ENCODE results near the gene LMOD1.

The LMOD1 gene

GRCh38 chr1:201983380-201983805 is 37.0 kb upstream of the LMOD1 start:
- H3K4me3 ChIP-seq (replicated peaks in 1 of 2; ENCODE audit: low read depth in 2 of 2, low read length in 2 of 2): peak overlapping the region; percentile 64 to 79
- no peak for DNase-seq (ENCODE audit: low read depth in 2 of 2)
- peak; percentile 0 for TF ChIP-seq CTCF (IDR thresholded peaks at IDR 0.05; ENCODE audit: low read depth, low read length)

- TF ChIP-seq CTCF (IDR thresholded peaks at IDR 0.05; ENCODE audit: low read depth, low read length): peak; percentile 9
- H3K4me3 ChIP-seq (replicated peaks in 1 of 2; ENCODE audit: low read depth in 2 of 2, low read length in 2 of 2): peak within 1 kb of the TSS; percentile 64 to 79
- DNase-seq (ENCODE audit: low read depth in 2 of 2): peak; percentile 77 to 79
Observed at GRCh38 chr1:201982623-201983379, 36.5 kb upstream of the LMOD1 start, which contains the start of gene RNPEP. Gene RNPEP, plus strand, starts transcription at chr1:201982648. Its CDS starts 19 bp downstream, at chr1:201982667.

- H3K4me3 ChIP-seq (replicated peaks in 1 of 2; ENCODE audit: low read depth in 2 of 2, low read length in 2 of 2): peak overlapping the region; percentile 43 to 79
- no peak for DNase-seq (ENCODE audit: low read depth in 2 of 2)
- TF ChIP-seq CTCF (IDR thresholded peaks at IDR 0.05; ENCODE audit: low read depth, low read length): no peak
Observed at GRCh38 chr1:201982082-201982622, 35.8 kb upstream of the LMOD1 start.

- no peak for TF ChIP-seq CTCF (IDR thresholded peaks at IDR 0.05; ENCODE audit: low read depth, low read length)
- DNase-seq (ENCODE audit: low read depth in 2 of 2): peak; percentile 4 to 46
- no peak overlapping the region for H3K4me3 ChIP-seq (replicated peaks in 1 of 2; ENCODE audit: low read depth in 2 of 2, low read length in 2 of 2)
Observed at GRCh38 chr1:201970334-201971159, 24.2 kb upstream of the LMOD1 start.

- no peak for DNase-seq (ENCODE audit: low read depth in 2 of 2)
- no peak overlapping the region for H3K4me3 ChIP-seq (replicated peaks in 1 of 2; ENCODE audit: low read depth in 2 of 2, low read length in 2 of 2)
- no peak for TF ChIP-seq CTCF (IDR thresholded peaks at IDR 0.05; ENCODE audit: low read depth, low read length)
Observed at GRCh38 chr1:201968202-201968925, 22.0 kb upstream of the LMOD1 start.

GRCh38 chr1:201966171-201966570 is 19.8 kb upstream of the LMOD1 start:
- no peak overlapping the region for H3K4me3 ChIP-seq (replicated peaks in 1 of 2; ENCODE audit: low read depth in 2 of 2, low read length in 2 of 2)
- no peak for DNase-seq (ENCODE audit: low read depth in 2 of 2)
- no peak for TF ChIP-seq CTCF (IDR thresholded peaks at IDR 0.05; ENCODE audit: low read depth, low read length)
